CD4-positive, alpha-beta T cell treated with Interleukin-2 at 100 ng/mL for 4 hours (primary cell): ENCODE data around the gene PAPOLB.

Source experiments
- DNase-seq: peaks from one replicate; pipeline ENCODE4 v3.0.0-alpha.2; 2020; ENCODE audit warnings: low spot score

Gene PAPOLB

GRCh38 chr7:4841836-4842235, 20.0 kb downstream of the PAPOLB start:
- DNase-seq = no peak

- DNase-seq = no peak
Measured at GRCh38 chr7:4841007-4841784, 20.6 kb downstream of the PAPOLB start.

GRCh38 chr7:4840079-4840501, 21.7 kb downstream of the PAPOLB start:
- no peak for DNase-seq

- DNase-seq = no peak
Measured at GRCh38 chr7:4838626-4839334, 23.1 kb downstream of the PAPOLB start.

- no peak for DNase-seq
Measured at GRCh38 chr7:4837803-4838625, 23.8 kb downstream of the PAPOLB start.

- no peak for DNase-seq
Measured at GRCh38 chr7:4837041-4837802, 24.6 kb downstream of the PAPOLB start.

GRCh38 chr7:4836206-4836661, 25.6 kb downstream of the PAPOLB start:
- no peak for DNase-seq

- no peak for DNase-seq
Measured at GRCh38 chr7:4835398-4836205, 26.2 kb downstream of the PAPOLB start.

GRCh38 chr7:4834601-4835397, 27.0 kb downstream of the PAPOLB start:
- DNase-seq = no peak

GRCh38 chr7:4833691-4834600, 27.9 kb downstream of the PAPOLB start:
- no peak for DNase-seq

GRCh38 chr7:4833176-4833575, 28.7 kb downstream of the PAPOLB start:
- no peak for DNase-seq

- DNase-seq = no peak
Measured at GRCh38 chr7:4832711-4833110, 29.1 kb downstream of the PAPOLB start.

GRCh38 chr7:4831723-4832495, 29.9 kb downstream of the PAPOLB start:
- no peak for DNase-seq

- peak; percentile 49 for DNase-seq
Measured at GRCh38 chr7:4830176-4830575, 31.7 kb downstream of the PAPOLB start.

GRCh38 chr7:4828720-4829383, 33.0 kb downstream of the PAPOLB start:
- no peak for DNase-seq

- DNase-seq = no peak
Measured at GRCh38 chr7:4825081-4825480, 36.7 kb downstream of the PAPOLB start.

- no peak for DNase-seq
Measured at GRCh38 chr7:4824120-4824775, 37.6 kb downstream of the PAPOLB start.
